Measurements from ENCODE around the gene TSEN34.
"Not testable (repeated sequence)": the region's sequence is repeated elsewhere in the genome, so short reads cannot be mapped to it uniquely, and the experiment has no call there.

The TSEN34 gene

GRCh38 chr19:54240372-54241336 is 49.5 kb downstream of the TSEN34 start:
- DNase-seq: not testable (repeated sequence)

- not testable (repeated sequence) for DNase-seq
Measured at GRCh38 chr19:54242234-54242633, 51.1 kb downstream of the TSEN34 start.

- DNase-seq: not testable (repeated sequence)
Measured at GRCh38 chr19:54242646-54243045, 51.5 kb downstream of the TSEN34 start, which contains the start of gene LILRA6. Gene LILRA6 (minus strand): TSS chr19:54242790.

GRCh38 chr19:54243809-54244208 is 52.7 kb downstream of the TSEN34 start:
- DNase-seq: not testable (repeated sequence)

Measured in right hindlimb (tissue), 1 donor.